ENCODE data around the gene CHST7. TPM values are rescaled to one million over a fixed set of nuclear protein-coding genes. Genes with fewer than 3 reads are reported as not detected.

The CHST7 gene
- total RNA-seq, 4 donors from 2014 or later = 12.1 to 22.3 (median 18.3) TPM

GRCh38 chrX:46602468-46603102, 29.0 kb downstream of the CHST7 start:
- Histone ChIP-seq H3K36me3 (no peaks in the 10 kb centered on the region), H3K27me3 (no peaks in the 10 kb centered on the region), H3K4me3 (no peak overlapping the region), H3K9me3 (no peaks in the 10 kb centered on the region), H3K4me1 (no peaks in the 10 kb centered on the region), H3K27ac (no peak overlapping the region)
- no peak for TF ChIP-seq POLR2A (IDR thresholded peaks at IDR 0.05)
- ATAC-seq = no peak
- WGBS, 2 donors (ENCODE audit: low coverage in 1 of 2) = 91 to 100% methylated on average over 1 to 6 of the region's 6 CpGs

GRCh38 chrX:46607916-46608315, 34.4 kb downstream of the CHST7 start:
- WGBS, 2 donors (ENCODE audit: low coverage in 1 of 2) = 87% methylated on average over 8 of the region's 11 CpGs; no CpG with 5 or more reads in 1 of the 2 donors
- H3K9me3 ChIP-seq = no peaks in the 10 kb centered on the region
- H3K4me1 ChIP-seq = no peaks in the 10 kb centered on the region
- no peak for TF ChIP-seq POLR2AphosphoS5 (IDR thresholded peaks at IDR 0.05)
- TF ChIP-seq POLR2A (IDR thresholded peaks at IDR 0.05) = no peak
- no peak for TF ChIP-seq CTCF (IDR thresholded peaks at IDR 0.05)
- no peak for TF ChIP-seq EP300 (IDR thresholded peaks at IDR 0.05)
- H3K36me3 ChIP-seq = no peaks in the 10 kb centered on the region
- no peak for ATAC-seq
- no peaks in the 10 kb centered on the region for H3K27me3 ChIP-seq
- H3K4me3 ChIP-seq = no peak overlapping the region
- no peak overlapping the region for H3K27ac ChIP-seq

- H3K27ac ChIP-seq = no peak overlapping the region
- no peaks in the 10 kb centered on the region for H3K36me3 ChIP-seq
- no peaks in the 10 kb centered on the region for H3K27me3 ChIP-seq
- WGBS, 2 donors (ENCODE audit: low coverage in 1 of 2) = 69 to 70% methylated on average over 2 to 3 of the region's 5 CpGs
- H3K4me3 ChIP-seq = no peak overlapping the region
- ATAC-seq = no peak
- no peaks in the 10 kb centered on the region for H3K9me3 ChIP-seq
- no peaks in the 10 kb centered on the region for H3K4me1 ChIP-seq
- TF ChIP-seq CTCF (IDR thresholded peaks at IDR 0.05) (no peak), EP300 (IDR thresholded peaks at IDR 0.05) (no peak), POLR2A (IDR thresholded peaks at IDR 0.05) (no peak), POLR2AphosphoS5 (IDR thresholded peaks at IDR 0.05) (no peak)
Observed at GRCh38 chrX:46610070-46610658, 36.6 kb downstream of the CHST7 start.

- Histone ChIP-seq H3K27ac (no peak overlapping the region), H3K36me3 (no peaks in the 10 kb centered on the region), H3K9me3 (no peaks in the 10 kb centered on the region), H3K27me3 (no peaks in the 10 kb centered on the region), H3K4me3 (no peak overlapping the region), H3K4me1 (no peaks in the 10 kb centered on the region)
- ATAC-seq = no peak
- TF ChIP-seq EP300 (IDR thresholded peaks at IDR 0.05) (no peak), POLR2A (IDR thresholded peaks at IDR 0.05) (no peak), POLR2AphosphoS5 (IDR thresholded peaks at IDR 0.05) (no peak), CTCF (IDR thresholded peaks at IDR 0.05) (no peak)
- 76 to 78% methylated on average over 5 to 11 of the region's 13 CpGs for WGBS, 2 donors (ENCODE audit: low coverage in 1 of 2)
Observed at GRCh38 chrX:46611658-46612362, 38.2 kb downstream of the CHST7 start.

GRCh38 chrX:46617906-46618305, 44.3 kb downstream of the CHST7 start:
- no peak overlapping the region for H3K27ac ChIP-seq
- H3K4me3 ChIP-seq = no peak overlapping the region
- H3K4me1 ChIP-seq = no peaks in the 10 kb centered on the region
- no peaks in the 10 kb centered on the region for H3K36me3 ChIP-seq
- H3K9me3 ChIP-seq = no peaks in the 10 kb centered on the region
- TF ChIP-seq POLR2AphosphoS5 (IDR thresholded peaks at IDR 0.05) (no peak), POLR2A (IDR thresholded peaks at IDR 0.05) (no peak), CTCF (IDR thresholded peaks at IDR 0.05) (no peak), EP300 (IDR thresholded peaks at IDR 0.05) (no peak)
- no peaks in the 10 kb centered on the region for H3K27me3 ChIP-seq
- no peak for ATAC-seq

Measured in gastroesophageal sphincter (tissue), 4 donors.